GM20000 (cell line): ENCODE data around the gene HOXA6.

Experiments
- DNase-seq: peaks from one replicate; pipeline ENCODE4 v3.0.0; 2012; ENCODE audit warnings: low spot score
- TF ChIP-seq, protein P1 (sequence below): IDR thresholded peaks from 2 replicates; pipeline ENCODE4 v1.5.1; 2012; ENCODE audit warnings: mild to moderate bottlenecking, control low read depth; ENCODE audit errors: extremely low read depth, missing control alignments

HOXA6 gene

DNA sequence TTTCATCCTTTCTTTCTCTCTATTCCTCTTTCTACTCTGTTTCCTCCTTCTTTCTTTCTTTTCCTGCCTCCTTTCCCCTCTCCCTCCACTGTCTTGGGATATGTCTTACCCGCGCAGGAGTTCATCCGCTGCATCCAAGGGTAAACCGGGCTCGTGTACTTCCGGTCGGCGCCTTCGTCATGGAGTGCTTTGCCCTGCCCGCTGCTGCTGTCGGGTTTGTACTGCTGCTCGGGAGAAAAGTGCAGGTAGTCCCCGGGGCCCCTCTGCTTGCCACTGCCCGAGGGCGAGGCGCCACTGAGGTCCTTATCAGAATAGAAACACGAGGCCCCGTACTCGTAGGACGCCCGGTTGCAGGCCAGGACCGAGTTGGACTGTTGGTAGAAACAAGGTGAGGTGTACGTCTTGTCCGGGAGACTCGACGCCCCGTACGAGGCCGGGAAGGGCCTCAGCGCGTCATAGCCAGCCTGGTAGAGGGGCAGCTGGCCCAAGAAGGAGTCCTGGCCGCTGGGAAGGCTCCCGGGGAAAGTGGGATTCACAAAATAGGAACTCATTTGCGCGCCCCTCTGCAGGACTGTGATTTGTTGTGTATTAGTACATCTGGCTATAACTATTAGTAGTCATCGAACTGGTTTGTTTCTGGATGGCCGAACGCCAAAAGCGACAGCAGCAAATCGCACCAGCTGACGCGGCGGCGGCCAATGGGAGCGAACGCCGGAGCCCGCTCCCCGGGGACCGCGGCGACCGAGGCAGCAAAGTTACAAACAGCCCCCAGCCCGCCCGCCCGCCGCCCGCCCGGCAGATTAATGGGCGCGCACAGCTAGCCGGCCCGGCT is at the start of gene HOXA6:
Gene HOXA6 (minus strand): TSS at position 576 of the 832 bp plus-strand sequence. CDS start 25 bp downstream, at position 551.
- DNase-seq: no peak
- TF ChIP-seq, protein P1, sequence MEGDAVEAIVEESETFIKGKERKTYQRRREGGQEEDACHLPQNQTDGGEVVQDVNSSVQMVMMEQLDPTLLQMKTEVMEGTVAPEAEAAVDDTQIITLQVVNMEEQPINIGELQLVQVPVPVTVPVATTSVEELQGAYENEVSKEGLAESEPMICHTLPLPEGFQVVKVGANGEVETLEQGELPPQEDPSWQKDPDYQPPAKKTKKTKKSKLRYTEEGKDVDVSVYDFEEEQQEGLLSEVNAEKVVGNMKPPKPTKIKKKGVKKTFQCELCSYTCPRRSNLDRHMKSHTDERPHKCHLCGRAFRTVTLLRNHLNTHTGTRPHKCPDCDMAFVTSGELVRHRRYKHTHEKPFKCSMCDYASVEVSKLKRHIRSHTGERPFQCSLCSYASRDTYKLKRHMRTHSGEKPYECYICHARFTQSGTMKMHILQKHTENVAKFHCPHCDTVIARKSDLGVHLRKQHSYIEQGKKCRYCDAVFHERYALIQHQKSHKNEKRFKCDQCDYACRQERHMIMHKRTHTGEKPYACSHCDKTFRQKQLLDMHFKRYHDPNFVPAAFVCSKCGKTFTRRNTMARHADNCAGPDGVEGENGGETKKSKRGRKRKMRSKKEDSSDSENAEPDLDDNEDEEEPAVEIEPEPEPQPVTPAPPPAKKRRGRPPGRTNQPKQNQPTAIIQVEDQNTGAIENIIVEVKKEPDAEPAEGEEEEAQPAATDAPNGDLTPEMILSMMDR: no peak

DNA sequence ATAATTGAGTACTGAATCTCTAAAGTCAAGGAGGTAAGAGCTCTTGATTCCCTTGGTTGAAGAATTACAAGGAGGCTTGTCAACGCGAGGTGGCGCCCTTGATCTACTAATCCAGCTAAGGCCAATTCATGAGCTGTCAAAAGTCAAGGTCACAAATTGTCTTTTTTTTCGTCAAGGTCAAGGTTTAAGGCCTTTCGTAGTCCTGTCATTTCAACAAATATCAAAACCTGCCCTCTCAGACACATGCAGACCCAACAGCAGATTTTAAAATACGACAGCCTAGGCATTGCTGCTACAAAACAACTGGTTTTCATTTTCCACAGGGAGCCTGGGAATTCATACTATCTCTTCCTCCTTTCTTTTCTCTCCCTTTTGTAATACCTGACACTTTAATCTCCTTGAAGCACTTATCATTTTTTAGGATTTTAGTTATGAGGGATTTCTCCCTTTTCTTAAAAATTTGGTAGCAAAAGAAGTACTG is 48.8 kb upstream of the HOXA6 start:
- TF ChIP-seq, protein P1: peak; percentile 62
- DNase-seq: peak; percentile 83

DNA sequence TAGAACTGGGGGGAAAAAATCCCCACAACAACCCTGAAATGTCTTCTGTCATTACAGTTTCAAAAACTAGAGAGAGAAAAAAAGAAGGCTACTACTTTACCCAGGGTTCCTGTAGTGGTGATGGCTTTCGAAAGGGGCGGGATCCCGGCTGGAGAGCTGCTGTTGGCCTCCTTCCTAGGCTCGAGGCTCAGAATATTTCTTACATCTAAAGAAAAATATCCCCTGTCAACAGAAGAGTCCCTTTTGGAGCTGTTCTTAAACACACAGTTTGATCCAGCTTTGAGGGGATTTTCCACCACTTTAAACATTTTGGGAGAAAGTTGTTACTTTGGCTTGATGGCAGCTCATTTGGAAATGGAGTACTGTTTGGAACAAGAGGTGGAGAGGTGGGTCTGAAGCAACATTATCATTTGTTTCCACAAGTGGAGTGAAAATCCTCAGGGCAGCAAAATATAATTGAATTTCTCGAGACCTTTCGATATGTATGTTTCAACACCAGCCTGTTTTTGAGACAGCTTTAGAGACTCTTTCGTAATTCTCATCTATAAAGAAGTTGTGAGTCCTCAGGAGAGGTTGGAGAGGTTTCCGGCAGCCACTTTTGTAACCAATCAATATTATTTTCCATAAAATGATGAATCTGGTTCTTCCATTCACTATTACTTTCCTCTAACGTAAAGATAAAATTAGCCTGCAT is 47.3 kb upstream of the HOXA6 start:
- TF ChIP-seq, protein P1: no peak
- DNase-seq: no peak

DNA sequence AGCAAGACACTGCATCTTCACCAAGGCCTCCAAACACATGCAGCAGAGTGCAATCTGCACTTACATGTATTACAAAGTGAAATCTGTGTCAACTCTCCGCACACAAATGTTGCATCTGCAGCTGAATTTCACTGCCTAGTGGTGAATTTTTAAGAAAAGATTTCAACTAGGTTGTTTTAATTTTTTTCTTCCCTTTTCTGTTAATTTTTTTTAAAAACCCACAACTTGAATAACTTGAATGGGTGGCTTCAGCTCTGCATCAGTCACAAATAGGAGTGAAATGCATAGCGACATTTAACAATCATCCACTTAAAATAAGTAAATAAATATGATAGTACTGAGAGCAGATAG is 46.4 kb upstream of the HOXA6 start:
- TF ChIP-seq, protein P1: no peak
- no peak for DNase-seq

DNA sequence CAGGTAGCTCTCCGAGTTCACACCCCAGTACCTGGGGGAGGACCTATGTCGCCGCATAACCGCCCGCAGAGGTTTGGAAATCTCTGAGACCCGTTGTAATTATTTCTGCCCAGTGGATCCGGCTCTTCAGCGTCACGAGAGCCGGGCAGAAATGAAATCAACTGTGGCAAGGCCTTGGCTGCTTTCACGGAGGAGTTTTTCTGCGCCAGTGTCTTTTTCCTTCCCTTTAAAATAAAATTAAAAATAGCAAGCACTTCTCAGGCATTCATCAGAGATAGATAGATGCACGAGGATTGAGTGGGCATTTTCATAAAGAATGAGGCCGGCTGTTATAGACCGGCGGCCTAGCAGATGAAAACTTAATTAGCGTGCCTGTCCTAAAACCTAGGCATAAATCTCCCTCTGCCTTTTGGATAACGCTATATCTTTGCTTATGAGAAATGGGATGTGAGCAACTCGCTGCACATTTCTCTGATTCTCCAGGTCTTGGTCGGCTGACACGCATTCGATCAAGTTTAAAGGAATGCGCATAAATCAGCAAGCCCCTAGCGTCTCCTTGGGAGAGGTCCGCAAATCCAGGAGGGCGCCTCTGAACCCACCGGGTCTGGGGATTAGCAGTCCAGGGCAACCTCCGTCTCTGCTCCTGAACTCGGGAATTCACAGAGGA is 45.9 kb upstream of the HOXA6 start:
- DNase-seq: no peak
- TF ChIP-seq, protein P1: no peak

DNA sequence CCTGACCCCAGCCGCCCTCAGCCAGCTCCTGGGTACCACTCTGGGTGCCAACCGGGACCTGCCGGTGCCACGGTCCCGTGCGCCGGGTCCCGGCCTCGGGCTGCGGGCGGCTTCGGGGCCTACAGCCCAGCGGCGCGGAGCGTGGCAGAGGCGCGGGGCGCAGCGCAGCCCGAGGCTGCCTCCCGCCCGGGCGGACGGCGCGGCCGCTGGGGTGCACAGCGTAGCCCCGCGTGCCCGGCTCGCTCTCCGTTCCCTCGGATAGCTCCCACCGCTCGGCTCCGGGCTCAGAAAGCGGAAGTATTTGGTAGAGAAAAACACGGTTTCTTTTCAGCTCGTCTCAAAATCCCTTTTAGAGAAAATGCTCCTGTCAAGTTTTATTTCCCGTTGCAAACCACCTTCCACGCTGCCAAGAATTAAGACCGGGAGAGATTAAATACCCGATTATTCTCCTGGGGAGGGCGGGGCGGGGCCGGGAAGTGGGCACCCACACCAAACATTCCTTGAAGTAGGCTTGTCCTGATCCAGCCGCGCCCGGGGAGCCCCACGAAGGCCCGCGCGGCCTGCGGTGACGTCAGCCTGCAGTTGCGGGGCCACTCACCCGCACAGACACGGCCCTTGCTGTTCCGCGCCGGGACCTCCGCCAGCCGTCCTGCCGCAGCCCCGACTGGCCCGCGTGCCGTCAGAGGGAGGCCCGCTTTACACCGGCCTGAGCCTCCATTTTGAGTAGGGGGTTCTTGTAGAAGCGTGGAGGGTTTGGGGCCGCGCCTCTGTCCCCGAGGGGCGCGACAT is 45.2 kb upstream of the HOXA6 start:
- TF ChIP-seq, protein P1: no peak
- DNase-seq: no peak
